Measurements from ENCODE around the gene PSAP. TPM values are rescaled to one million over a fixed set of nuclear protein-coding genes. Genes with fewer than 3 reads are reported as not detected.

PSAP gene
- total and polyA plus RNA-seq, 10 donors: 363 to 1,826 (median 1,412) TPM

DNA sequence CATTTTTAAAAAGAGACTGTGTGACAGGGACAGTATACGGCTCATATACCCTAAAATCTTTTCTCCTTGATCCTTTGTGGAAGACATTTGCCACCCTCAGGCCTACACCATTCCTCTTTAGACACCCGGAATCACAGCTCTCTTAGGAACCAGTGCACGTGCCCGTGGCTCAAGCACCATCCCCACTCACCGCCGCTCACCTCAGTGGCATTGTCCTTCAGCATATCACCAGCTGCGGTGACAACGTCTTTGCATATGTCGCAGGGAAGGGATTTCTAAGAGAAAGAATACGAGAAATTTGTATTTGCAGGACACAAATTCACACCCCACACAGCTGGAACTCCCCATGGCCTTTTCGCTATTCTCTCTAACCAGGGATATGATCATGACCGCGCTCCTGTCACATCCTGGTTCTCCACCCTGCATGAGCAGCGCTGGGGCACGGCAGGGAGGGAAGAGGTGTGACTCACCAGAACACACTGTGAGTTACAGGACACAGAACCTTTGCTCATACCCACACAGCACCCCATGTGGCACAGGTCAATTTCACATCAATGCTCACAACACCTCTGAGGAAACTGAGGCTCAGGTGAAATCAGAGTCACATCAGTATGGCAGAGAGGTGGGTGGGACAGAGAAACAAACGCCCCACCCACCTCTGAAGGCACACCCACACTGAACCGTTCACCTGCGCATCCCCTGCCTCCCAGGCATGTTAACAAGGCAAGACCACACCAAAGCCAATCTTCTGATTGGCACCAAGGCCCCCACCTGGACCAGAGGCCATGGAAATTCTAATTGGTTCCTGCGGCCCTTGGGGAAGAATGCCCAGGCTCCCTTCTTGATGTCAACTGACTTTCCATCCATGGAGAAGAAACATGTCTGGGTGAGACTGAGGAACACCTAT, 19.2 kb downstream of the PSAP start:
- H3K4me1 ChIP-seq: peaks cover 29 to 87% (median 58%) of the 10 kb centered on the region in 6 donors
- H3K4me3 ChIP-seq: no peak overlapping the region
- H3K27me3 ChIP-seq (replicated peaks in 1 of 7): no peaks in the 10 kb centered on the region
- TF ChIP-seq POLR2A (IDR thresholded peaks at IDR 0.05) (no peak), POLR2AphosphoS5 (IDR thresholded peaks at IDR 0.05) (peak in 1 of 3 donors; percentile 34)
- TF ChIP-seq, protein P1, sequence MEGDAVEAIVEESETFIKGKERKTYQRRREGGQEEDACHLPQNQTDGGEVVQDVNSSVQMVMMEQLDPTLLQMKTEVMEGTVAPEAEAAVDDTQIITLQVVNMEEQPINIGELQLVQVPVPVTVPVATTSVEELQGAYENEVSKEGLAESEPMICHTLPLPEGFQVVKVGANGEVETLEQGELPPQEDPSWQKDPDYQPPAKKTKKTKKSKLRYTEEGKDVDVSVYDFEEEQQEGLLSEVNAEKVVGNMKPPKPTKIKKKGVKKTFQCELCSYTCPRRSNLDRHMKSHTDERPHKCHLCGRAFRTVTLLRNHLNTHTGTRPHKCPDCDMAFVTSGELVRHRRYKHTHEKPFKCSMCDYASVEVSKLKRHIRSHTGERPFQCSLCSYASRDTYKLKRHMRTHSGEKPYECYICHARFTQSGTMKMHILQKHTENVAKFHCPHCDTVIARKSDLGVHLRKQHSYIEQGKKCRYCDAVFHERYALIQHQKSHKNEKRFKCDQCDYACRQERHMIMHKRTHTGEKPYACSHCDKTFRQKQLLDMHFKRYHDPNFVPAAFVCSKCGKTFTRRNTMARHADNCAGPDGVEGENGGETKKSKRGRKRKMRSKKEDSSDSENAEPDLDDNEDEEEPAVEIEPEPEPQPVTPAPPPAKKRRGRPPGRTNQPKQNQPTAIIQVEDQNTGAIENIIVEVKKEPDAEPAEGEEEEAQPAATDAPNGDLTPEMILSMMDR (IDR thresholded peaks at IDR 0.05 in 8 of 11, conservative IDR thresholded peaks at IDR 0.05 in 3 of 11): no peak
- H3K9me3 ChIP-seq: no peaks in the 10 kb centered on the region
- H3K27ac ChIP-seq: peak overlapping the region in 4 of 8 donors; percentile 1 to 87 (median 42)
- H3K36me3 ChIP-seq: peaks cover 7 to 79% (median 62%) of the 10 kb centered on the region in 6 donors
- intact Hi-C loops (cut with DNase I; ENCODE audit: low total_unique reads): loop anchor here (10.0 kb wide), 1 partner anchor 53 kb away; no protein-coding TSS in a partner anchor
- DNase-seq: peak; percentile 65
- WGBS, 5 donors: 93 to 96% (median 95%) methylated on average over 19 of the region's 19 CpGs

DNA sequence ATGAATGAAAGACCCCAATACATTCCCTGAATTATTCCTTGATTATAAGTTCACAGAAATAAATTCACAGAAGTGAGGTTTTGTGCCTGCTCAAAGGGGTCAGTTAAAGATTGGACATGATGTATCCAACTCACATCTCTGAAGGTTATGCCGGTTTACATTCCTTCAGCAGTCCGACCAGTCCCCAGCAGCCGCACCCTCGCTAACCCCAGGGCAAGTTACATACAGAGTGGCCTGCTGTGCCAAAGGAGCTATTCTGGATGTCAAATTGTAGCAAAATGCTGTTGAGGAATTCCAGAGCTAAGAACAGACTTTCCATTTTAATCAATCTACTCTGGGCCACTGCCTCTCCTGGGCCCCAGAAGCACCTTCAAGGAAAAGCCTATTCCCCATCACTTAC, 20.3 kb downstream of the PSAP start:
- intact Hi-C loops (cut with DNase I; ENCODE audit: low total_unique reads): loop anchor here (10.0 kb wide), 1 partner anchor 54 kb away; no protein-coding TSS in a partner anchor
- H3K4me1 ChIP-seq: peaks cover 18 to 80% (median 46%) of the 10 kb centered on the region in 6 donors
- peak overlapping the region in 6 of 8 donors; percentile 62 to 87 (median 77) for H3K27ac ChIP-seq
- 83 to 99% (median 88%) methylated on average over 4 of the region's 4 CpGs for WGBS, 5 donors
- H3K27me3 ChIP-seq (replicated peaks in 1 of 7): no peaks in the 10 kb centered on the region
- TF ChIP-seq POLR2A (IDR thresholded peaks at IDR 0.05): no peak
- TF ChIP-seq POLR2AphosphoS5 (IDR thresholded peaks at IDR 0.05): no peak
- TF ChIP-seq, protein P1 (IDR thresholded peaks at IDR 0.05 in 8 of 11, conservative IDR thresholded peaks at IDR 0.05 in 3 of 11): no peak
- no peaks in the 10 kb centered on the region for H3K9me3 ChIP-seq
- no peak overlapping the region for H3K4me3 ChIP-seq
- no peak for DNase-seq
- peaks cover 7 to 91% (median 74%) of the 10 kb centered on the region in 6 donors for H3K36me3 ChIP-seq

DNA sequence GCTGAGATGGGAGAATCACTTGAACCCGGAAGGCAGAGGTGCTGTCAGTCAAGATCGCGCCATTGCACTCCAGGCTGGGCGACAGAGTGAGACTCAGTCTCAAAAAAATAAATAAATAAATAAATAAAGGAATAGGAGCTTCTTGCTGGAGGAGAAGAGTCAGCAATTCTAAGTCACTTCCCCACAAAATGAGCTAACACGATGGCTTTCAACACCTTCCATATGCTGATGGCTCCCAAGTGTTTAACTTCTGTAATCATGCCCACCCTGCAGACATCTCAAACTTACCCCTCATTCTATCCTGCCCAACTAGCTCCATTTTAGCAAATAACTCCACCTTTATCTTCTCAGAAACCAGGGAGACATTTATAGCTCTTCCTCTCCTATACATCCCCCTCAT, 21.2 kb downstream of the PSAP start:
- Histone ChIP-seq H3K27me3 (replicated peaks in 1 of 7) (no peaks in the 10 kb centered on the region), H3K36me3 (peaks cover 7 to 99% (median 82%) of the 10 kb centered on the region in 6 donors), H3K4me3 (no peak overlapping the region), H3K27ac (peak overlapping the region in 7 of 8 donors; percentile 2 to 87 (median 75)), H3K9me3 (no peaks in the 10 kb centered on the region), H3K4me1 (peaks cover 13 to 74% (median 38%) of the 10 kb centered on the region in 6 donors)
- no peak for DNase-seq
- TF ChIP-seq, protein P1 (IDR thresholded peaks at IDR 0.05 in 8 of 11, conservative IDR thresholded peaks at IDR 0.05 in 3 of 11): no peak
- peak in 1 of 3 donors; percentile 15 for TF ChIP-seq POLR2AphosphoS5 (IDR thresholded peaks at IDR 0.05)
- intact Hi-C loops (cut with DNase I; ENCODE audit: low total_unique reads): loop anchor here (10.0 kb wide), 1 partner anchor 55 kb away; no protein-coding TSS in a partner anchor
- WGBS, 5 donors: 87 to 96% (median 90%) methylated on average over 5 of the region's 5 CpGs

DNA sequence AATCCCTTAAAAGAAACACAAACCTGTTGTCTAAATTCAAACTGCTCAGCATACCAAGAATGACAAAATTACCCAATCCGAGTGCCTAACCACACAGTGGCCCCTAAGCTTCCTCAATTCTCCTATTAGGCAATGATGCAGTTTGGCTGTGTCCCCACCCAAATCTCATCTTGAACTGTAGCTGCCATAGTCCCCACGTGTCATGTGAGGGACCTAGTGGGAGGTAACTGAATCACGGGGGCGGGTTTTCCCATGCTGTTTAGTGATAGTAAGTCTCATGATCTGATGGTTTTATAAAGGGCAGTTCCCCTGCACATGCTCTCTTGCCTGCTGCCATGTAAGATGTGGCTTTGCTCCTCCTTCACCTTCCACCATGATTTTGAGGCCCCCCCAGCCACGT, 21.9 kb downstream of the PSAP start:
- DNase-seq: peak; percentile 83
- Histone ChIP-seq H3K27me3 (replicated peaks in 1 of 7) (no peaks in the 10 kb centered on the region), H3K36me3 (peaks cover 7 to 100% (median 89%) of the 10 kb centered on the region in 6 donors), H3K9me3 (no peaks in the 10 kb centered on the region), H3K4me1 (peaks cover 13 to 71% (median 31%) of the 10 kb centered on the region in 6 donors), H3K27ac (peak overlapping the region in 7 of 8 donors; percentile 2 to 87 (median 75)), H3K4me3 (peak overlapping the region in 1 of 8 donors; percentile 40)
- WGBS, 5 donors: 57 to 80% (median 61%) methylated on average over 5 of the region's 5 CpGs
- intact Hi-C loops (cut with DNase I; ENCODE audit: low total_unique reads): no loop called here
- TF ChIP-seq POLR2A (IDR thresholded peaks at IDR 0.05): no peak
- peak in 1 of 3 donors; percentile 83 for TF ChIP-seq POLR2AphosphoS5 (IDR thresholded peaks at IDR 0.05)

Data from spleen (tissue), 11 donors.